OCI-LY3 (cell line): ENCODE results near the gene FERMT2.

ENCODE experiments used
- EZH2phosphoT487 ChIP-seq: fragments of 200-600 bp; shearing (Covaris generic); IDR thresholded peaks from 2 replicates; pipeline ENCODE4 v1.6.1; 2018; ENCODE audit warnings: antibody characterized with exemption, mixed run types, low read depth
- TF ChIP-seq, protein P1 (sequence below): fragments of 200-600, 300-600 bp; sonication (generic); IDR thresholded peaks from 2 replicates; pipeline ENCODE4 v1.5.1; 2014; ENCODE audit warnings: antibody characterized with exemption, low read length, low read depth

DNA sequence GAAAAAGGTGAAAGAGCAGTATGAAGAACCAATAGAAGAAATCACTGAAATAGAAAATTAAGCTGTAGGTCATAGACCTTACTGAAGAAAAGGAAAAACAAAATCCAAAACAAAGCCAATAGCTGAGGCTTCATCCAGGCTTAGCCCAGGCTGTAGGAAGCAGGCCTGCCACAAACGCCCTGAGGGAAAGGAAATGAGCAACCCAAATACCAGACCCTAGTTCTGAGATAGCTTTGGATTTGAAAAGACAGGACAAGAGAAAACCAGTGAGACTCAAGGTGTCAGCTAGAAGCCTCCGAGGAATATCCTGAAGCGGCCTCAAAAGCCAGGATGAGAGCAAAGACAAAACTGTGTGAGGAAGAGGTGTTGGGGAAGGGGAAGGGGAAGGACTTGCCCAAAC lies 79.2 kb downstream of the FERMT2 start:
- TF ChIP-seq, protein P1, sequence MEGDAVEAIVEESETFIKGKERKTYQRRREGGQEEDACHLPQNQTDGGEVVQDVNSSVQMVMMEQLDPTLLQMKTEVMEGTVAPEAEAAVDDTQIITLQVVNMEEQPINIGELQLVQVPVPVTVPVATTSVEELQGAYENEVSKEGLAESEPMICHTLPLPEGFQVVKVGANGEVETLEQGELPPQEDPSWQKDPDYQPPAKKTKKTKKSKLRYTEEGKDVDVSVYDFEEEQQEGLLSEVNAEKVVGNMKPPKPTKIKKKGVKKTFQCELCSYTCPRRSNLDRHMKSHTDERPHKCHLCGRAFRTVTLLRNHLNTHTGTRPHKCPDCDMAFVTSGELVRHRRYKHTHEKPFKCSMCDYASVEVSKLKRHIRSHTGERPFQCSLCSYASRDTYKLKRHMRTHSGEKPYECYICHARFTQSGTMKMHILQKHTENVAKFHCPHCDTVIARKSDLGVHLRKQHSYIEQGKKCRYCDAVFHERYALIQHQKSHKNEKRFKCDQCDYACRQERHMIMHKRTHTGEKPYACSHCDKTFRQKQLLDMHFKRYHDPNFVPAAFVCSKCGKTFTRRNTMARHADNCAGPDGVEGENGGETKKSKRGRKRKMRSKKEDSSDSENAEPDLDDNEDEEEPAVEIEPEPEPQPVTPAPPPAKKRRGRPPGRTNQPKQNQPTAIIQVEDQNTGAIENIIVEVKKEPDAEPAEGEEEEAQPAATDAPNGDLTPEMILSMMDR = no peak
- no peak for TF ChIP-seq EZH2phosphoT487
